Choroid plexus epithelial cell (primary cell): Measurements from ENCODE around the gene BAK1.

Experiments used
- DNase-seq: peaks from one replicate; pipeline ENCODE4 v3.0.0-alpha.2; 2010; ENCODE audit warnings: low read depth
- H3K4me3 ChIP-seq: 2 replicates; pipeline ENCODE4 v1.5.1; 2011; ENCODE audit warnings: low read depth, mild to moderate bottlenecking, control low read depth, low read length, moderate library complexity
- TF ChIP-seq, protein P1 (sequence below): conservative IDR thresholded peaks from 2 replicates; pipeline ENCODE4 v1.5.1; 2011; ENCODE audit warnings: low read depth, mild to moderate bottlenecking, control low read depth, inconsistent platforms, low read length, moderate library complexity

Gene BAK1

GRCh38 chr6:33621711-33622388, 41.8 kb upstream of the BAK1 start:
- TF ChIP-seq, protein P1, sequence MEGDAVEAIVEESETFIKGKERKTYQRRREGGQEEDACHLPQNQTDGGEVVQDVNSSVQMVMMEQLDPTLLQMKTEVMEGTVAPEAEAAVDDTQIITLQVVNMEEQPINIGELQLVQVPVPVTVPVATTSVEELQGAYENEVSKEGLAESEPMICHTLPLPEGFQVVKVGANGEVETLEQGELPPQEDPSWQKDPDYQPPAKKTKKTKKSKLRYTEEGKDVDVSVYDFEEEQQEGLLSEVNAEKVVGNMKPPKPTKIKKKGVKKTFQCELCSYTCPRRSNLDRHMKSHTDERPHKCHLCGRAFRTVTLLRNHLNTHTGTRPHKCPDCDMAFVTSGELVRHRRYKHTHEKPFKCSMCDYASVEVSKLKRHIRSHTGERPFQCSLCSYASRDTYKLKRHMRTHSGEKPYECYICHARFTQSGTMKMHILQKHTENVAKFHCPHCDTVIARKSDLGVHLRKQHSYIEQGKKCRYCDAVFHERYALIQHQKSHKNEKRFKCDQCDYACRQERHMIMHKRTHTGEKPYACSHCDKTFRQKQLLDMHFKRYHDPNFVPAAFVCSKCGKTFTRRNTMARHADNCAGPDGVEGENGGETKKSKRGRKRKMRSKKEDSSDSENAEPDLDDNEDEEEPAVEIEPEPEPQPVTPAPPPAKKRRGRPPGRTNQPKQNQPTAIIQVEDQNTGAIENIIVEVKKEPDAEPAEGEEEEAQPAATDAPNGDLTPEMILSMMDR: no peak
- peak overlapping the region; percentile 65 for H3K4me3 ChIP-seq
- DNase-seq: no peak

- TF ChIP-seq, protein P1: no peak
- peak within 1 kb of the TSS; percentile 65 for H3K4me3 ChIP-seq
Measured at GRCh38 chr6:33620856-33621710, 41.0 kb upstream of the BAK1 start, which contains the start of gene ITPR3. ITPR3 (plus strand) TSS chr6:33621322; CDS start chr6:33621603, 281 bp downstream.

DNA sequence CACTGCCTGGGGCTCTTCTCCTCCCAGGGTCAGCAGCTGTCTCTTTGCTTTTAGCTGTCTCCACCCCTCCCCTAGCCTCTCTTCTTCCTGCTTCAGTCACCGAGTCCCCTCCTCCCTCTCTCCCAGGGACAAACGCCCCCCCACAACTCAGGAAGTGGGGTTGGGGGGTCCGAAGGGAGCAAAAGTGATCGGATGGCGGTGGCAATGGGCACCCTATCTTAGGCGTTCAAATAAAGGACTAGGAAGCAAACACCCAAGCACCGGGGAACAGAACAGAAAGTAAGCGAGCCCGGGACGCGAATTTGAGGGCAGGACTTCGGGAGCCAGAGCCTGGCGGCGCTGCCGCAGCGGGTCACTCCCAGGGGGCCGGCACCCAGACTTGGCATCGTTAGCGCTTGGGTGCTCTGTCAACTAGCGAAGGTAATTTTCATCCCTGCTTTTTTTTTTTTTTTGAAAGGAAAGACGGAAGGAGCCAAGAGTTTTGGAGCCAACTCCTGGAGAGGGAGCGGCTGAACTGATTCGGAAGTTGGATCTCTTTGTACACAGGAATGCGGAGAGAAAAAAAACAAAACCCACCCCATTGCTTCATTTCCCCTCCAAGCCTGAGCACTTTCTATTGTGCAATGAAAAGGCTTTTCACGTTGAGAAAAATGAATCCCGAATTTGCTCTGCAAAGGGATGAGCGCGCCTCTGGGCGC, 40.2 kb upstream of the BAK1 start:
- DNase-seq: peak; percentile 69
- TF ChIP-seq, protein P1: peak; percentile 11
- peak overlapping the region; percentile 65 for H3K4me3 ChIP-seq

More at GRCh38 chr6:33620856-33621710, 41.0 kb upstream of the BAK1 start, which contains the start of gene ITPR3:
- DNase-seq: no peak

- TF ChIP-seq, protein P1: no peak
- no peak for DNase-seq
- no peak overlapping the region for H3K4me3 ChIP-seq
Measured at GRCh38 chr6:33619166-33619840, 39.2 kb upstream of the BAK1 start.

DNA sequence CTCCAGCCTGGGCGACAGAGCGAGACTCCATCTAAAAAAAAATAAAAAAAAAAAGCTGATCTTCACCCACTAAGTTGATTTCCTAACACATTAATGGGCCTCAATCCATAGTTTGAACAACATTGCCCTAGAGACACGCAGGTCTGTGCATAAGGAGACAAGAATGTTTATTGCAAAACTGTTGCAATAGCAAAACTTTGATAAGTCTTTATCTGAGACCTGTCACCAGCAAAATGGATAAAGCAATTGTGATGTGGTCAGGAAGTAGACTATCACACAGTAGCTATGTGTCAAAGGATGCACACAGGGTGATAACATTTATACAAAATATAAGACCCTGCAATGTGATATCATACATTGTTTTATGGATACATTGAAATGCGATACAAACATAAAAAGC, 36.8 kb upstream of the BAK1 start:
- TF ChIP-seq, protein P1: no peak
- H3K4me3 ChIP-seq: no peak overlapping the region
- peak; percentile 37 for DNase-seq

DNA sequence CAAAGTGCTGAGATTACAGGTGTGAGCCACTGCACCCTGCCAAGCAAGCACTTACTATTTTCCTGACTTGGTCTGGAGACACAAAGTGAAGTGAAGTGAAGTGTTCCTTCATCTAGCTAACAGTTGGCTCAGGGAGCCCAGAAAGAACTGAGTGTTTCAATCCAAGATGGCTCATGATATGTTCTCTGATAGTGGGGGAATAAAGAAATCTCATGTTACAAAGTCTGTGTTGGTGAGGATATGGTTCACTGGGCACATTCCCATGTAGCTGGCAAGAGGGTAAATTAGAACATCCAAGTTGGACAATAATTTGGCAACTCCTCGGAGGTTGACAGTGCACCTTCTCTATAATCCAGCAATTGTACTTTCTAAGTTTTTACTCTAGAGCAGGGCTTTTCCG, 36.0 kb upstream of the BAK1 start:
- TF ChIP-seq, protein P1: no peak
- no peak overlapping the region for H3K4me3 ChIP-seq
- no peak for DNase-seq
